HG02759 (cell line): ENCODE data around the gene ALCAM.

Experiments
- ATAC-seq: cut with Tn5 transposase; IDR thresholded peaks from one replicate; pipeline ENCODE4 v1.9.1; 2021; ENCODE audit warnings: mild to moderate bottlenecking, moderate library complexity; ENCODE audit not compliant: unreplicated experiment

ALCAM gene

GRCh38 chr3:105470851-105471250, 104.1 kb downstream of the ALCAM start:
- no peak for ATAC-seq

DNA sequence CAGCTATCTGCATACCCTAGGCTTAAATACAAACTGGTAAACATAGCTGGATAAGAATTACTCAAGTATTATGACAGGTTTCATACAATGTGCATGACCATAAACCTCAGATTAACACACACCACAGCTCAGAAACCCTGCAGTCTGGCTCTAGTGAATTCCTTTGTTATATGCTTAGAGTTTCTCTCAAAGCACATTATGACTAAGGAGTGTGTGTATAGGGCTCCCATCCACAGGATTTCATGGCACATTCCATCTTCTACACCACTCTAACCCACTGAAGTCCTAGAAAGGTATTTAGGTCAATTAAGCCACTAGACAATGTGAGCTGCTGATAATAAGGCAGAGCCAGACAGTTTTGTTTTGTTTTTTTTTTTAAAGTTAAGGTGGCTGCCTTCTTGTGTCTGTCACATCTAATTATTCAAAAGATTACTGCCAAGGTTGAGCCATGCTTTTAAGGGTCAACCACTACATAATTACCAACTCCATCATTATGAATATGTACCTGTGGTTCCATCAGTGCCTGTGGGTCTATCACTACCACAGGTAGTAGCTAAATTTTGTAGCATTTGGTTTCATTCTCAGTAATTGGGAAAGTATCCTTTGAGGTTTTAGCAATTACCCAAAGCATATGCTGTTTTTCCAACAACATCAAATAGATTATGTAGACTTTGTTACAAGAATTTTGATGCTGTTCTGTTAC, 107.0 kb downstream of the ALCAM start:
- peak; percentile 83 for ATAC-seq

DNA sequence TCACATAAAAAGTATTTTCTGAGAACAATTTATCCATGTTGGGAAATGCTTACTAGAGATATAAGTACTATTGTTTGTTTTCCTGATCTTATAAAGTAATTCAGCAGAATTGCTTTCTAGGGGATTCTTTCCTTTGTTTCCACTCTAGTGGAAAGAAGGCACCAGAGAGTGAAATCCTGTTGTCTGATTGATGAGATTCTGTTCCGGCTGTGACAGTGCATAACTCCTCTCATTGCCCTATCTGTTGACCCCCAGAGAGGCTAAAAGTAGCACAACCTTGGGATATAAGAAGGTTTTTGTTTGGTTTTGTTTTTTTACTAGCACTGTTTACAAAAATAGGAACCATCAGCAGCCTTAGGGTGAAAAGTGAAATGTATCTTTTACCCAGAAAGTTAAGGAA, 114.1 kb downstream of the ALCAM start:
- ATAC-seq: no peak

DNA sequence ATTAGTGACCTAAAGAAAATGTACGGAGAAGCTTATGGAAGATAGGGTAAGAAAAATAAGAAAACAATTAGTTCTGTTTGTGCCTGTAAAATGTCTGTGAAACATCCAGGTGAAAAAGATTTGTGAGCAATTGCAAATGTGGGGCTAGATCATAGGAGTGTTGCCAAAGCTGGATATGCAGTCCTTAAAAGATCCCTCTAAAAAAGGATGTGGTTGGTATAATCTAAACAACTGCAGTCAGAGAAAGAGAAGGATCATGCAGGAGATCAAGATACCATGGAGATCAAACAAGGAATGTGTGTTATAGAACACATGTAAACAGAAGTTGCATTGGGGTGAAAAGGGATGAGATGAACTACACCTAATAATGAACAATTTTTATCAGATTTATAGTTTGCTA, 116.8 kb downstream of the ALCAM start:
- ATAC-seq: no peak

GRCh38 chr3:105490045-105490444, 123.3 kb downstream of the ALCAM start:
- no peak for ATAC-seq

DNA sequence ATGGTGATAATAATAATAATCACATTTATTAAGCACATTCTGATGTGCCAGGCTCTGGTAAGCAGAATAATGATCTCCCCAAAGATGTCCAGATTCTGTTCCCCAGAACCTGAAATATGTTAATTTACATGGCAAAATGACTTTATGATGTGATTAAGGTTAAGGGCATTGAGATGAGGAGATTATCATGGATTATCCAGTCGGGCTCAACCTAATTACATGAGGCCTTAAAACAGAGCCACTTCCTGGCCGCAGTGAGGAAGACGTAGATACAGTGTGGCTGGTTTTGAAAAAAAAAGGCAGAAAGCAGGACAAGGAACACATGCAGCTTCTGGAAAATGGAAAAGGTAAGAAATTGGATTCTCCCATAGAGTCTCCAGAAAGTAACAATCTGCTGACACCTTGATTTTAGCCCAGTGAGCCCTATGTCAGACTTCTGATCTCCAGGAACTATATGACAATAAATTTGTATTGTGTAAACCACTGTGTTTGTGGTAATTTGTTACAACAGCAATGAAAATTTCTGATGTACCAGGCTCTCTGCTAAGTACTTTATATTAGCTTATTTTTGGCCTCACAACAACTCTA, 126.7 kb downstream of the ALCAM start:
- no peak for ATAC-seq

GRCh38 chr3:105495021-105495420, 128.3 kb downstream of the ALCAM start:
- no peak for ATAC-seq

DNA sequence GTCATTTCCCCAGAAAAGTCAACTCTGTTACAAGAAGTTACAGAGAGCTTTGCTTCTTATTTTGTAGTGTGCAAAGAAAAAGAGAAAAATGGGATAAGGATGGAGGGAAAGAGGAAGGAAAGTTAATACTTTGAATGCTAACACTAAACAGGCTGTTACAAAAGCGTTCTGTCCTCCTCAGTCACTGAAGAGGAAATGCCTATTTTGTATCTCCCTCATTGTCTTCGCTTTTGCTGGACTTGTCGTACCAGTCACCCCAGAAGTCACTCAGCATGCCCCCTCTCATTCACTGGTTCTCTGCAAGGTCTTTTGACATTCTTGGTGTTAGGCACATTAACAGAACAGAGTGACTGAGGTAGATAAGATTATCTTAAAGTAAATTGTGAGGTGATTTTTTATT, 129.6 kb downstream of the ALCAM start:
- no peak for ATAC-seq

- no peak for ATAC-seq
Observed at GRCh38 chr3:105497386-105497785, 130.7 kb downstream of the ALCAM start.

DNA sequence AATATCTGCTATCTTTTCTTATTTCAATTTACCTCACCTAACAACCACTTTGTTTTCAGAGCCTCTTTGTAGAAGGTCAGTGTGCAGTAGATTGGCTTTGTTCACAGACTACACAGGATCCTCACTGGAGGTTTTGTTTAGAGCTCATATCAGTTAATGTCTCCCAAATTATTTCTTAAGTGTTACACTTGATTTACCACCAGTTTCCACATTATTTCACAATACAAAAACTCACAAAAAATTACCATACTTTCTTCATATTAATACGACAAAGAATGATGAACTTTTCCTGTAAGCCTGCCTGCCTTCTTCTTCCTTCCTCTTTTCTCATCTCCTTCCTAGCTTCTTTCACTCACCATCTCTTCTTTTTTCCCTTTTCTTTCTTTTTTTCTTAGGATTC, 133.3 kb downstream of the ALCAM start:
- ATAC-seq: no peak

GRCh38 chr3:105502333-105502732, 135.6 kb downstream of the ALCAM start:
- no peak for ATAC-seq

- no peak for ATAC-seq
Observed at GRCh38 chr3:105503191-105503593, 136.5 kb downstream of the ALCAM start.

GRCh38 chr3:105504440-105504951, 137.8 kb downstream of the ALCAM start:
- no peak for ATAC-seq

GRCh38 chr3:105505170-105505569, 138.5 kb downstream of the ALCAM start:
- ATAC-seq: no peak

- ATAC-seq: no peak
Observed at GRCh38 chr3:105511031-105511430, 144.3 kb downstream of the ALCAM start.

DNA sequence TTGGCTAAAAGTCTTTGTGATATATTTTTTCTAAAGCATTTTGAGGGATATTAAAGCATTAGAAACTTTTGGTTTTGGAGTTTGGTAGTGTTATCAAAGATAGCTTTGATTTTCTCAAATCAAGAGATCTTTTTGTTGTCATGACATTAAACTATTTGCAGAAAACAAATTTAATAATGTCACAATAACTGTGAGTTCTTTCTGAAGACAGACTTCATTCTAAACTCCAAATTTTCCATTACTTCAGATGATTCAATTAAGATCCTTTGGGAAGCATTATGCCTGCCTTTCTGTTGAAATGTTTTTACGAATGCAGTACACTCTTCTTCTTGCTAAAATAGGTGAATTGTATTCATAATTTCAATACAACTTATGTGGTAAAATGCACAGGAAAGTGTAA, 145.4 kb downstream of the ALCAM start:
- no peak for ATAC-seq

DNA sequence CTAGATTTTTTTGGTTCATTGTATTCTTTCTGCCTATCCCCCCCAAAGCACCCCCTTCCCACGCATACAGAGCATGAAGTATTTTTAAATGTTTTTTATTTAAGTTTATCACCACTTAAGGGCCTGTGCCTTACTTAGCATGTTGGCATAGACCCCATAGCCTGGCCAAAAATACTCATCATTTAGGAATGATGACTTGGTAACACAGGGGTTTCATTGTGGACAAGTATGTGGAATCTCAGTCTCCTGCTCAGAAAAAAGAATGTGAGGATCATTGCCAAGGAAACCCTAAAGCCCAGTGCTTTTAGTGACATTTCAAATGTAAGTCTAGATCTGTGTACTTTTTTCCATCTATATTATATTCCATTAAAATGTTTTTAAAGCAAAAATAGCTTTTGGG, 146.3 kb downstream of the ALCAM start:
- no peak for ATAC-seq

GRCh38 chr3:105513886-105514285, 147.2 kb downstream of the ALCAM start:
- no peak for ATAC-seq

DNA sequence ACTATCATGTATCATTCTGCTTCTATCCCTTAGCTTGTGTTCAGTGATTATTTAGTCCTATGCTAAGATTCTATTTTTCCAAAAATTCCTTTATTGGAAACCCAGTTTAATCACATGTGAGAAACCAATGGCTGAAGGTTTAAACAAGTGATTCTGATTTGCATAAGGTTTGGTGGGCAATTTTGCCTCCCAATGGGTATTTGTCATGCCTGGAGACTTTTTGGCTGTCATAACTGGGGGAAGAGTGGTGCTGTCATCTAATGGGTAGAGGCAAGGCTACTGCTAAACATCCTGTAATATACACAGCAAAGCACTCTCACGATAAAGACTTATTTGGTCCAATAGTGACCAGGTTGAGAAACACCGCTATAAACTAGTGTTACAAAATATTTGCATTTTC, 148.7 kb downstream of the ALCAM start:
- ATAC-seq: no peak

GRCh38 chr3:105516972-105517371, 150.3 kb downstream of the ALCAM start:
- no peak for ATAC-seq

- ATAC-seq: no peak
Observed at GRCh38 chr3:105518203-105518602, 151.5 kb downstream of the ALCAM start.

DNA sequence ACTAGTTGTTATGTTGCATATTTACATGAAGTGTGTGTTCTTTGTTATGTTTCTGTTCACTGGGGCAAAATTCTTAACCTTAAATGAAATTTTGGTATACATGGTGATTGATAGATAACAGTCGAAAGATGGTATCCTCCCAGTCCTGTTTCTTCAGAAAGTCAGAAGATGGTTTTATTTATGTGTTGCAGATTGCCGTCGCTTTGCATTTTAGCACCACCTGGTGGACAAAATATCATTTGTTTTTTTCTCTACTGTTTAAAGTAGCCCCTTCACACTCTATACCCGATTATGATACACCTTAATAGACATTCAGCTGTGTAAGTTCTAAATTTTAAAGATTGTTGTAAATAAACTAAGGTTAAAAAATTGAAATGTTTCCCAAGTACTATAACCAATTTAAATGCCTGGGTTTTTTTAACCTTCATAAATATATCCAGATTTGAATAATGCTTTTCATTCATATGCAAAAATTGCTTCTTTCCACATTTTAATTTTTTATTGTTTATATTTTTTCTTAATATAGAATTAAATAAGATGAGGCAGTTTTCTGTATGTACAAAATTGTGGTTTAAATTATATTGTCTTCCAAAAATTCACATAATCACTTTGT, 152.2 kb downstream of the ALCAM start:
- ATAC-seq: peak; percentile 89
